ENCODE data around the gene LRRC61.

DNA sequence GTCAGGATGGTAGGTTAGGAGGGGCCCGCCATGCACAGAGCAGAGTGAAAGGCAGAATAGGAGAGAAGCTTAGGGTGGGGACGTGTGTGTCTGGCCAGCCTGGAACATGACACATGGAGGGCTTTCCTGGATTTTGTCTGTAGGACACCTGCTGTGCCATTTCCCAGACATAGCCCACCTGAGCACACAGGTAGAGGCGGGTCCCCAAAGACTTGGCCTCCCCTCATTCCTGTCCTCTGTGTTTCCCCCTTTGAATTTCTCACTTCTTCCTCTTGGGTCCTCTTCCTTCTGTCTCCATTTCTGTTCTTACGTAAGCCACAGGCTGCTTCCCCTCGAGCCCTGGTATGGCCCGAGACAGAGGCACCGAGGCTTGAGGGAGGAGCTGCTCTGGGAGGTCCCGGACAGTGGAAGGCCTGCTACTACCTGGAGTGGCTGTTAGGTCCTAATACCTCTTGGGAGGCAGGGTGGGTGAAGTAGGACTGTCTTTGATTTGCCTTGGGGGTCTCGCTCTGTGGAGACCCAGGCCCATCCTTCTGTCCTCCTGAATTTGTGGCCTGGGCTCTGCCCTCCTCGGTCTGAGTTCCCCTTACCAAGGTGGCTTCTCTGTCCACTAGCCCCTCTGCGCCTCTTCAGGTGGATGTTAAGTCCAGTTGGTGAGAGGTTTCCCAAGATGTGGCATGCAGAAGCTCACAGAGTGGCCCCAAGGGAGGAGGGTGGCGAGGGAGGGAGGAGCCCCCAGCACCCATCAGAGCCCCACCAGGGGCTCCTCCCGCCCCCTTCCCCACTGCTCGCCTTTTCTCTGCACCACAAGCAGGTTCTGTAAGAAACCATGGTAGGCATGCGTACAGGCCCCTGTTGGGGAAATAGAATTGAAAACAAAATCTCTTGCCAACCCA, 61.5 kb downstream of the LRRC61 start:
- TF ChIP-seq, protein P1, sequence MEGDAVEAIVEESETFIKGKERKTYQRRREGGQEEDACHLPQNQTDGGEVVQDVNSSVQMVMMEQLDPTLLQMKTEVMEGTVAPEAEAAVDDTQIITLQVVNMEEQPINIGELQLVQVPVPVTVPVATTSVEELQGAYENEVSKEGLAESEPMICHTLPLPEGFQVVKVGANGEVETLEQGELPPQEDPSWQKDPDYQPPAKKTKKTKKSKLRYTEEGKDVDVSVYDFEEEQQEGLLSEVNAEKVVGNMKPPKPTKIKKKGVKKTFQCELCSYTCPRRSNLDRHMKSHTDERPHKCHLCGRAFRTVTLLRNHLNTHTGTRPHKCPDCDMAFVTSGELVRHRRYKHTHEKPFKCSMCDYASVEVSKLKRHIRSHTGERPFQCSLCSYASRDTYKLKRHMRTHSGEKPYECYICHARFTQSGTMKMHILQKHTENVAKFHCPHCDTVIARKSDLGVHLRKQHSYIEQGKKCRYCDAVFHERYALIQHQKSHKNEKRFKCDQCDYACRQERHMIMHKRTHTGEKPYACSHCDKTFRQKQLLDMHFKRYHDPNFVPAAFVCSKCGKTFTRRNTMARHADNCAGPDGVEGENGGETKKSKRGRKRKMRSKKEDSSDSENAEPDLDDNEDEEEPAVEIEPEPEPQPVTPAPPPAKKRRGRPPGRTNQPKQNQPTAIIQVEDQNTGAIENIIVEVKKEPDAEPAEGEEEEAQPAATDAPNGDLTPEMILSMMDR (conservative IDR thresholded peaks at IDR 0.05; ENCODE audit: low read length): no peak
- TF ChIP-seq EZH2phosphoT487 (IDR thresholded peaks at IDR 0.05; ENCODE audit: borderline replicate concordance, low read depth, low read length): no peak

Measured in OCI-LY7 (cell line).